ENCODE data around the gene CMKLR1.

Gene CMKLR1

DNA sequence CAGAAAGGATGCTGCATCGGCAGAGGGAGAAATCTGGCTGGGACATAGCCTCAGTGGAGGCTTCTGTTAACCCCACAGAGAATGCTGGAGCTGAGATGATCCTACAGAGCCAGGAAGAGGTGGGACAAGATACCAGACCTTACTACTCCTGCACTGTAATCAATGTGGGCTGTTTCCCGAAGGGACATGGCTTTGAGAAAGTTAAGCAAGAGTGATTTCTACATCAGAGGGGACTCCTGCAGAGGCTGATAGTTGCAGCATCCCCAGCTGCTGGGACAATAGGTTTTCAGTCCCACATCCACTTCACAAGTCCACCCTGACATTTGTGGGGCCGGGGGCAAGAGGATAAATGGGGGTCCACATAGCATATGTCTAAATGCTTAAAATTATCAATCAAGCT, 22.5 kb upstream of the CMKLR1 start:
- no peak for DNase-seq

DNA sequence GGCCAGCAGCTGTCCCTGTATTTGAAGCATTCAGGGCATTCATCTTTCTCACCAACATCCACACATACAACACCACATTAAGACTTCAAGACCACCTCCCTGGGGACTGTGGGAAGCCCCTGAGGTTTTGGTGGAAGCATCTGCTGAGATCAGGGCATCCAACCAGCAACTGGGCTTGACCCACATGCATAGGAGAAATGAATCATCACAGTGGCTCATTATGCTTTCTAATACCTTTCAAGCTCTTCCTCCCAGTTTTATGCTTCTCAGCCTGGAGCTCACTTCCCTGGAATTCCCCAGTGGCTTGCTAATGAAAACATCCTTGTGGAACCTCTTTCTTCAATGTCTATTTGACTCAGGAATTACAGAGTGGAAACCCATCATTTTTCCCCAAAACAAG, 21.4 kb upstream of the CMKLR1 start:
- DNase-seq: no peak

DNA sequence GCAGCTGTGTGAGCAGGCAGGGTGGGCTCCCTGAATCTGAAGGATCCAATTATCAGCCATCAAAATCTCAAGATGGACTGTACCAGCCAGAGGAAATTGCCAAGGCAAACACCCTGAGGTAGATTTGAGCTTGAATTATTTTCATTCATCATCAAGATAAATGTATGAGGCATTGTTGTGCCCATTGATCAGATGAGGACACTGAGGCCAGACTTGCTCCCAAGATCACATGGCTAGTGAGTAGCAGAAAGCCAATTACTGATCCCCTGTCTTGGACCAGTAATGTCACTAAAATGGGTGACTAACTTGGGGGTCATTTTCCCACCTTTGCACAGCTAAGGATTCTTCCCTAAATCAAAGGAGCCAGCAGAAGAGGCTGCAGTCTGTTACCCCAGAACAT, 20.9 kb upstream of the CMKLR1 start:
- DNase-seq: no peak

- DNase-seq: no peak
Observed at GRCh38 chr12:108358580-108358965, 19.5 kb upstream of the CMKLR1 start.

DNA sequence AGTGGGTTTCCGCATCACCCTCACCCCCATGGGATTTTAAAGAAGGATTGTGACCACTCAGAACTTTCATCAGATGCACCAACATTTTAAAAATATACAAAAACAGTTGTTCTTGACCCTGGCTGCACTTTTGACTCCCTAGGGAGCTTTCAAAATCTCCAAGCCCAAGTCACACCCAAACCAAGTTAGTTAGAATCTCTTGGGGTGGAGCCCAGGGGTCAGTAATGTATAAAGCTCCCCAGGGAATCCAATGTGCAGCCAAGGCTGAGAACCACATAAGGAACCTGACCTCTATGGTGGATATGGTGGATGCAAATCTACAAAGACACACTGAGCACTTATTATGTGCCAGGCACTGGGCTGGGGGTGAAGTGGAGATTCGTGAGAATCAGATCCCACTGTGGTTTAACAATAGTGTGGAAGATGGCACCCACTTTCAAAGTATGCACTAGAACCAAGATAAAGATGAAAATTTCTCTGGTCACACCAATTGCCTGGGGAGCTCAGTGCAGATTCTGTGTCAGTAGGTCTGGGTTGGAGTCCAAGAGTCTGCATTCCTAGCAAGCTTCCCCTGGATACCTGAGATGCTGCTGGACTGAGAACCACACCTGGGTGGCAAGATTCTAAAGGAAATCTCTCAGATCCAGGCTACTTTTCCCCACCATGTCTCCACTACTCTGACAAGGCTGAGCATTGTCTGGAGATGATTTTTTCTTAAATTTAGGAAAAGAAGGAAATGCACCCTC, 18.9 kb upstream of the CMKLR1 start:
- DNase-seq: no peak

DNA sequence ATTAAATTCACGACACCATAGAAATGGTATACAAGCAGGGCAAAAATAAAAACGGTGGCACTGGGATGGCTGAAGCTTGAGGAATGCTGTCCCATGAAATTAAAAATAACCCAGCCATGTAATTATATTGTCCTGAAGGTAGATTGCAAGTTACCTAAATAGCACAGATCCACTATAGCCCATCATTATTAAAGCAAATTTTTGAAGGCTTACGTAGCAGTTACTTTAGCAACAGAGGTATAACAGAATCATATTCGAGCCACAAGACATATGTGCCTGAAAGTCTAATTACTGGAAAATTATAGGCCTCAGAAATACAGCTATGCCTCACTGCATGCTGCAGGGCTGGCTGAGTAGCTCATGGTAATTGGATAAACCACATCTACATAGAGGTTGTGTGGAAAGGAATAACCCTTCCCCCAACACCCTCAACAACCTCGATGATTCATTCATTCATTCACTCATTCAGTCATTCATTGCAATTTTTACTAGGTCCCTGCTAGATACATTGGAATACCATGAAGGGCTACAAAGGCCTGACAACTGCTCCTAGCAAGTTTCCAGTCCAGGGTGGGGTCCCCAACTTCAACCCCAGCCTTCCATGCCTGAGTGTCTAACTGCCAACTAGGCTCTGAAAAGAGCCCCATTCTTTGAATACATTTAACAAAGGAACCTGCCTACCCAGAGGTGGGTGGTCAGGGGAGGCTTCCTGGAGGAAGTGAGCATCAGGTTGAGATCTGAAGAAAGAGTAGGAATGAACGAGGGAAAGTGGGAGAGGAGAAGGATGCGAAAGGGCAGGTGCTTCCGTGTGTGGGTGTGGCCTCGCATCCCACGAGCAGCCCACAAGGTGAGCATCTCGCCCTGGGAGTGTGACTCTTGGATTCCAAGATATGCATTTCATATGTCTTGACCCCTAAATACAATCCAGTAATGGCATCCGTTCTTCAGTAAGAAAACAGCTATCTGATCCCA, 18.0 kb upstream of the CMKLR1 start:
- DNase-seq: no peak

- no peak for DNase-seq
Observed at GRCh38 chr12:108355069-108355468, 16.0 kb upstream of the CMKLR1 start.

- no peak for DNase-seq
Observed at GRCh38 chr12:108352591-108352990, 13.5 kb upstream of the CMKLR1 start.

DNA sequence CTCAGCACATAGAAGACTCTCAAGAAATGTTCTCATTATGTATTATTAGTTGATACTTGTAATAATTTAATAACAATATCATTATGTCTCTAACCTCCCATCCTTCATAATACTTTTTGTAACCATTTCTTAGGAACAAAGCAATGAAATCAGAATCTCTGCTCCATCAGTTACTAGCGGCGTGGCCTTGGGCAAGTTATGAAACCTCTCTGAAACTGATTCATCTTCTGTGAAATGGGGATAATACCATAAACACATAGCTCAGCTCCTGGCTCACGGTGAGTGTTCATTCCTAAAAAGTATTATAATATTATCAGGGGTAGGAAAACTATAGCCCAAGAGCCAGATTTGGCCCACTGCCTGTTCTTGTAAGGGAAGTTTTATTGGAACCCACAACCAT, 11.4 kb upstream of the CMKLR1 start:
- no peak for DNase-seq

GRCh38 chr12:108349278-108349688, 10.2 kb upstream of the CMKLR1 start:
- DNase-seq: no peak

- DNase-seq: no peak
Observed at GRCh38 chr12:108348842-108349241, 9.7 kb upstream of the CMKLR1 start.

- DNase-seq: no peak
Observed at GRCh38 chr12:108346727-108347710, 7.9 kb upstream of the CMKLR1 start.

- DNase-seq: no peak
Observed at GRCh38 chr12:108345716-108346633, 6.9 kb upstream of the CMKLR1 start.

DNA sequence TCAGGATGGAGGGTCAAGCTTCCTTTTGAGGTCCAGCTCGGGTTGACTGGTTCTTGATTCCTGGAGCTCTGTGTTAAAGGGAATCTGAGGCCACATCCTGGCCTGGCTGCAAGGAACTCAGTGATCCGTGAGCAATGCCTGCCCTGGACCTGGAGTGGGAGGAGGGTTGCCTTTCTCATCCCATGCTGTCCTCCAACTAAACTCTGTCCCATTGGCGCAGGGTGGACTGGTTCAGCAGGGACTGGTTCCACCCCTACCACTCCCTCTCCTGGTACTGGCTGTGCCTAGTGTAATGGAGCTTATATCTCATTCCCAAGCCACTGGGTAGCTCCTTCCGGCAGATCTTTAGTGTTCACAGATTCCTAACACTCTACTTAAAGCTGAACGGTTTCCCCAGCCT, 3.9 kb upstream of the CMKLR1 start:
- DNase-seq: no peak

DNA sequence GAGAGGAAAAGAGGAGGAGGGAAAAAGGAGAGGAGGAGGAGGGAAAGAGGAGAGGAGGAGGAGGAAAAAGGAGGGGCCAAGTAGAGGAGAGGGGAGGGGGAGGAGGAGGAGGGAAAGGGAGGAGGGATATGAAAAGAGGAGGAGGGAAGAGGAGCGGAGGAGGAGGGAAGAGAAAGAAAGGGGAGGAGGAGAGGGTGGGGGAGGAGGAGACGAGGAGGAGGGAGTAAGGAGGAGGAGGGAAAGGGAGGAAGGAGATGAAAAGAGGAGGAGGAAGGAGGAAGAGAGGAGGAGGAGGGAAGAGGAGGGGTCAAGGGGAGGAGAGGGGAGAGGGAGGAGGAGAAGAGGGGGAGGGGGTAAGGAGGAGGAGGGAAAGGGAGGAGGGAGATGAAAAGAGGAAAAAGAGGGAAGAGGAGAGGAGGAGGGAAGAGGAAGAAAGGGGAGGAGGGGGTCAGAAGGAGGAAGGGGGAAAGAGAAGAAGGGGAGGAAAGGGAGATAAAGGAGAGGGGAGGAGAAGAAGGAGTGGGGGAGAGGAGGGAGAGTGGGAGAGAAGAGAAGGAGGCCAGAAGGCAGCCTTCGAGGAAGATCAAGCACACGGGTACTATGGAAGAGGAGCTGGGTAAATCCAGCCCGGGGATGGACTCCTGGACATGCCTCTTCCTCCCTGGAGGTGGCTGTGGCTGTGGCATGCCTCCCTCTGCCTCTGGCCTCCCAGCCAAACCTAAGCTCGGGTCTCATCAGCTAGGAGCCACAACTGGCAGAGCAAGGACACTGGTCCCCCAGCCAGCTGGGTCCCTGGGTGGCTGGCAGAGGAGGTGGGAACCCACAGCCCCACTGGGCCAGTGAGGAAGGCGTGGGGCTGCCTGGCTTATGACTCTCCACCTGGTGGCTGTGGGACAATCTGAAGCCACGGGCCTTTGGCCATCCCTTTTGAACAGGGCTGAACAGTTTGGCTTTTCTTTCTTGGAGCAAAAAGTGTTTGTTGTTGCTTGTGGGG, 3.0 kb upstream of the CMKLR1 start:
- DNase-seq: no peak

DNA sequence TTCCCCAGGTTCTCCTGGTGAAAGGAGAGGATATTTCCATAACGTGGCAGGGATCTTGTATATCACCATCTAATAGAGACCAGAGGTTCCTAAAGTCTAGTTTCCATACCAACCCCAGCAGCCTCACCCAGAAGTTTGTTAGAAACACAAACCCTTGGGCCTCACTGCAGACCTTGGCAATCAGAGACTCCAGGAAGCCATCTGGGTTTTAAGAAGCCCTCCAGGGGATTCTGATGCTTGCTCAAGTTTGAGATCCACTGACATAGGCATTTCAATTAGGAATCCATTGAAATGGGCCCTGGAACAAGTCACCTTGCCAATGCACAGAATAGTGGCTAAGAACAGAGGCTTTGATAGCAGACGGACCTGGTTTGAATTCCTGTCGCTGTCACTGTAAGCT, 2.2 kb upstream of the CMKLR1 start:
- no peak for DNase-seq

- no peak for DNase-seq
Observed at GRCh38 chr12:108340037-108340436, 926 bp upstream of the CMKLR1 start.

GRCh38 chr12:108337235-108338223, 1.6 kb downstream of the CMKLR1 start:
- DNase-seq: peak in 1 of 2 donors; percentile 24
